K562 (cell line): ENCODE results near the gene TBC1D16. TPM values are rescaled to one million over a fixed set of nuclear protein-coding genes. Genes with fewer than 3 reads are reported as not detected.

Experiments
- ATAC-seq: fragments of 200-7000 bp; cut with Tn5 transposase; 3 replicates; pipeline ENCODE4 v1.9.1; 2020; ENCODE audit warnings: moderate library complexity
- BruUV-seq: library from RNA; stranded (reverse); fragments of 400-500 nt; replicated peaks from 2 replicates; lab custom pipeline; 2021; lab: Mats Ljungman, UMichigan
- CTCF ChIA-PET: fragments of 300-600 bp; formaldehyde crosslinking; extraction: SDS; loops from one replicate; lab custom pipeline; 2021; ENCODE audit warnings: low intra/inter-chr PET ratio; lab: Yijun Ruan, JAX
- POLR2A ChIA-PET: fragments of 300-600, 350-650 bp; sonication (Branson Sonifier 250); formaldehyde crosslinking; extraction: SDS; loops from one replicate; lab custom pipeline; 2021; ENCODE audit warnings: antibody characterized with exemption, inconsistent platforms; lab: Yijun Ruan, JAX
- DNase-seq, 4 experiments: peaks; one replicate each; pipeline versions ENCODE4 v3.0.0 to v3.0.0-alpha.2; 2011 to 2018; ENCODE audit warnings: low spot score in 3 of 4, mixed read lengths in 3 of 4; ENCODE audit errors: extremely low read depth in 1 of 4
- FAIRE-seq: peaks from 2 replicates; lab custom pipeline; 2011; peaks lifted over from hg19 to GRCh38; lab: Jason Lieb, UNC
- H2AFZ ChIP-seq: 2 replicates; pipeline ENCODE4 v1.6.0; 2011; ENCODE audit warnings: low read depth, low read length, control low read depth, inconsistent platforms
- H3K27ac ChIP-seq: fragments of 200-600 bp; 3 replicates; pipeline ENCODE4 v1.8.0; 2011; ENCODE audit warnings: low read depth, mild to moderate bottlenecking, control low read depth, inconsistent platforms, low read length, moderate library complexity, mixed read lengths; ENCODE audit errors: extremely low read depth
- H3K27me3 ChIP-seq, 2 experiments: fragments of 300-600 bp in 1 of 2; 2 replicates in 1 of 2; 3 replicates in 1 of 2; pipeline versions ENCODE4 v1.6.0 to v1.8.0; 2011; ENCODE audit warnings: inconsistent platforms in 2 of 2, low read length in 2 of 2, mild to moderate bottlenecking in 1 of 2, mixed read lengths in 1 of 2, moderate library complexity in 1 of 2; ENCODE audit not compliant: control insufficient read depth in 2 of 2, insufficient read depth in 2 of 2
- H3K36me3 ChIP-seq: fragments of 300-600 bp; 3 replicates; pipeline ENCODE4 v1.8.0; 2011; ENCODE audit warnings: mild to moderate bottlenecking, low read length, inconsistent platforms; ENCODE audit not compliant: control insufficient read depth, insufficient read depth
- H3K4me1 ChIP-seq, 2 experiments: fragments of 200-600 bp in 1 of 2; replicated peaks in 1 of 2; 2 replicates in 1 of 2; 3 replicates in 1 of 2; pipeline versions ENCODE4 v1.5.1 to v1.8.0; 2011; ENCODE audit warnings: inconsistent platforms in 2 of 2, low read length in 2 of 2, mild to moderate bottlenecking in 1 of 2, mixed read lengths in 1 of 2, moderate library complexity in 1 of 2; ENCODE audit not compliant: control insufficient read depth in 2 of 2, insufficient read depth in 2 of 2
- H3K4me2 ChIP-seq: 2 replicates; pipeline ENCODE4 v1.6.1; 2011; ENCODE audit warnings: low read length, control low read depth, inconsistent platforms, mixed read lengths; ENCODE audit not compliant: insufficient read depth
- H3K4me3 ChIP-seq: fragments of 200-600 bp; sonication (generic), shearing (Covaris generic); 2 replicates; pipeline ENCODE4 v1.5.1; 2016; ENCODE audit warnings: control low read depth, inconsistent platforms
- H3K79me2 ChIP-seq: fragments of 200-600 bp; 3 replicates; pipeline ENCODE4 v1.8.0; 2011; ENCODE audit warnings: low read length, inconsistent platforms; ENCODE audit not compliant: control insufficient read depth, insufficient read depth
- H3K9ac ChIP-seq, 2 experiments: 2 replicates each; pipeline versions ENCODE4 v1.6.0 to v1.6.1; 2011; ENCODE audit warnings: low read depth in 2 of 2, low read length in 2 of 2, control low read depth in 1 of 2, inconsistent platforms in 1 of 2, mild to moderate bottlenecking in 1 of 2, mixed read lengths in 1 of 2; ENCODE audit not compliant: insufficient read depth in 1 of 2
- H3K9me1 ChIP-seq: one replicate; pipeline ENCODE4 v1.6.0; 2011; ENCODE audit warnings: inconsistent platforms, mild to moderate bottlenecking, low read length, moderate library complexity; ENCODE audit not compliant: control insufficient read depth, insufficient read depth
- H3K9me3 ChIP-seq: replicated peaks from 2 replicates; pipeline ENCODE4 v1.5.1; 2011; ENCODE audit warnings: low read depth, low read length, inconsistent platforms; ENCODE audit not compliant: control insufficient read depth, insufficient read depth
- H4K20me1 ChIP-seq: replicated peaks from 2 replicates; pipeline ENCODE4 v1.6.1; 2011; ENCODE audit warnings: low read length, inconsistent platforms, mixed read lengths; ENCODE audit not compliant: control insufficient read depth, insufficient read depth
- CBFA2T2 ChIP-seq: fragments of 450-650 bp; conservative IDR thresholded peaks from 2 replicates; pipeline ENCODE4 v1.6.1; 2017; ENCODE audit warnings: mild to moderate bottlenecking
- CBFA2T3 ChIP-seq: fragments of 450-650 bp; IDR thresholded peaks from 2 replicates; pipeline ENCODE4 v1.6.1; 2017
- GTF3C2 ChIP-seq: IDR thresholded peaks from 3 replicates; pipeline ENCODE4 v1.6.1; 2011; ENCODE audit warnings: borderline replicate concordance, mild to moderate bottlenecking, moderate library complexity; ENCODE audit not compliant: insufficient read length; ENCODE audit errors: extremely low read depth
- HNRNPLL ChIP-seq: fragments of 200-400 bp; formaldehyde crosslinking; IDR thresholded peaks from 2 replicates; pipeline ENCODE4 v1.6.1; 2017; ENCODE audit warnings: low read length, low read depth, mild to moderate bottlenecking; ENCODE audit not compliant: poor library complexity, severe bottlenecking
- KDM1A ChIP-seq, 2 experiments: fragments of 450-650 bp; IDR thresholded peaks; 2 replicates each; pipeline ENCODE4 v1.6.1; 2016; ENCODE audit warnings: mild to moderate bottlenecking in 2 of 2
- L3MBTL2 ChIP-seq: fragments of 450-650 bp; IDR thresholded peaks from 2 replicates; pipeline ENCODE4 v1.6.1; 2016; ENCODE audit warnings: mild to moderate bottlenecking, moderate library complexity
- MCM7 ChIP-seq, 2 experiments: fragments of 450-650 bp; IDR thresholded peaks; 2 replicates each; pipeline ENCODE4 v1.6.1; 2016 to 2018
- NFATC3 ChIP-seq: fragments of 450-650 bp; IDR thresholded peaks from 2 replicates; pipeline ENCODE4 v1.6.1; 2017; ENCODE audit warnings: mild to moderate bottlenecking
- TCF7 ChIP-seq: sonication (generic); IDR thresholded peaks from 2 replicates; pipeline ENCODE4 v1.6.1; 2016; ENCODE audit warnings: antibody characterized with exemption, borderline replicate concordance
- ZNF184 ChIP-seq: sonication (generic); formaldehyde crosslinking; IDR thresholded peaks from 2 replicates; pipeline ENCODE4 v1.5.0; 2020; ENCODE audit warnings: missing genetic modification reagents
- ZNF436 ChIP-seq: fragments of 250-450, 450-650 bp; sonication (Bioruptor Pico); formaldehyde crosslinking; IDR thresholded peaks from 2 replicates; pipeline ENCODE4 v1.7.0; 2020; ENCODE audit warnings: mild to moderate bottlenecking
- ZNF551 ChIP-seq: fragments of 250-450 bp; sonication (Bioruptor Pico); IDR thresholded peaks from 2 replicates; pipeline ENCODE4 v1.5.0; 2021; ENCODE audit warnings: mild to moderate bottlenecking, moderate library complexity
- ZNF75A ChIP-seq: fragments of 450-650 bp; formaldehyde crosslinking; IDR thresholded peaks from 2 replicates; pipeline ENCODE4 v1.4.0; 2020; ENCODE audit warnings: mild to moderate bottlenecking
- WGBS: fragments of 100-300 bp; shearing (Covaris generic); methylation state at CpG from one replicate; pipeline ENCODE4 v1.1.6; 2016; ENCODE audit warnings: low coverage, mixed read lengths; ENCODE audit not compliant: insufficient coverage; ENCODE audit errors: missing lambda C conversion rate; 5-methylcytosine and 5-hydroxymethylcytosine counted together
- in situ Hi-C: fragments of 300-500 bp; cut with MboI; formaldehyde crosslinking; loops from 4 replicates; pipeline ENCODE4 v1.15.0; 2018; ENCODE audit warnings: inconsistent platforms, mixed read lengths
- intact Hi-C: fragments of 100-400 bp; cut with micrococcal nuclease; formaldehyde crosslinking; loops from 2 replicates; pipeline ENCODE4 v1.14.2; 2022
- polyA plus RNA-seq, 8 experiments: library from polyadenylated mRNA; depleted of rRNA in 4 of 8; stranded (reverse) in 5 of 8; unstranded in 3 of 8; fragments of >200 nt; fragmentation: Nextera tagmentation in 2 of 8; fragmentation: Illumina TruSeq in 1 of 8; extraction: Ambion mirVana in 2 of 8; extraction: Trizol in 1 of 8; gene quantifications; 2 replicates each; pipeline versions ENCODE4 v1.2.1 to v1.2.3, GENCODE V29; 2011 to 2014; ENCODE audit warnings: inconsistent platforms in 1 of 8, missing spikeins in 1 of 8
- total RNA-seq, 7 experiments: library from RNA; depleted of rRNA in 6 of 7; stranded (reverse); fragments of >200 nt in 6 of 7; fragmentation: Illumina TruSeq in 2 of 7; extraction: Trizol in 2 of 7; gene quantifications; 2 replicates each; pipeline versions ENCODE4 v1.2.1 to v1.2.3, GENCODE V29; 2011 to 2021; ENCODE audit warnings: low replicate concordance in 1 of 7

TBC1D16 gene
- total and polyA plus RNA-seq, 9 of the 15 experiments (the other 6 are each of a cell fraction or from before 2014, with no cell fraction given): 0.01 to 0.20 (median 0.03) TPM; not detected in 1

- Histone ChIP-seq H3K36me3 (no peaks in the 10 kb centered on the region), H3K4me3 (no peak overlapping the region)
- POLR2A ChIA-PET: interaction anchor here (1.2 kb wide), 1 partner anchor 8 kb away, joined by 3 read pairs; no protein-coding TSS in a partner anchor
Measured at GRCh38 chr17:80006339-80006720, 29.3 kb downstream of the TBC1D16 start.

GRCh38 chr17:80005360-80006338, 30.0 kb downstream of the TBC1D16 start:
- no peaks in the 10 kb centered on the region for H3K36me3 ChIP-seq
- BruUV-seq: no TSS peak
- no peak overlapping the region for H3K9ac ChIP-seq
- H3K4me3 ChIP-seq: no peak overlapping the region
- ChIA-PET CTCF (interaction anchor here (0.9 to 1.2 kb wide), 2 partner anchors 24 to 191 kb away, joined by 3 to 4 read pairs; no protein-coding TSS in a partner anchor), POLR2A (interaction anchor here (1.2 kb wide), 1 partner anchor 12 kb away, joined by 6 read pairs; no protein-coding TSS in a partner anchor)
- no peak overlapping the region for H3K27ac ChIP-seq
- peak; percentile 57 to 86 (median 86) for DNase-seq
- WGBS: 16% methylated on average over 29 of the region's 37 CpGs
- H3K27me3 ChIP-seq: peaks cover 41 to 81% of the 10 kb centered on the region in 2 experiments
- ATAC-seq: peak; percentile 77
- intact Hi-C loops (loop anchor here (5.0 kb wide), 1 partner anchor 122 kb away; no protein-coding TSS in a partner anchor), in situ Hi-C loops (no loop called here)
- no peaks in the 10 kb centered on the region for H3K79me2 ChIP-seq
- peaks cover 14% of the 10 kb centered on the region for H4K20me1 ChIP-seq
- H3K9me1 ChIP-seq: no peaks in the 10 kb centered on the region
- peak; percentile 78 for FAIRE-seq
- peaks cover 0 to 45% of the 10 kb centered on the region in 2 experiments; a peak in 2 of 5 replicates for H3K4me1 ChIP-seq
- H3K9me3 ChIP-seq: no peaks in the 10 kb centered on the region
- H3K4me2 ChIP-seq: no peak overlapping the region
- H2AFZ ChIP-seq: no peak overlapping the region
- TF ChIP-seq ZNF551 (CRISPR knock-in tag): no peak
- no peak for TF ChIP-seq GTF3C2
- TF ChIP-seq ZNF436 (CRISPR knock-in tag): no peak
- TF ChIP-seq TCF7: no peak
- no peak for TF ChIP-seq L3MBTL2
- no peak for TF ChIP-seq ZNF75A (CRISPR knock-in tag)
- TF ChIP-seq CBFA2T2: no peak

More at GRCh38 chr17:80006339-80006720, 29.3 kb downstream of the TBC1D16 start:
- Histone ChIP-seq H3K4me2 (no peak overlapping the region), H4K20me1 (peaks cover 14% of the 10 kb centered on the region), H3K9ac (no peak overlapping the region), H3K79me2 (no peaks in the 10 kb centered on the region), H3K4me1 (peaks cover 0 to 45% of the 10 kb centered on the region in 2 experiments; a peak in 2 of 5 replicates), H3K27ac (no peak overlapping the region), H3K9me1 (no peaks in the 10 kb centered on the region)
- no peak for FAIRE-seq
- in situ Hi-C loops (no loop called here), intact Hi-C loops (loop anchor here (5.0 kb wide), 1 partner anchor 121 kb away; no protein-coding TSS in a partner anchor)
- BruUV-seq: no TSS peak
- no peak for ATAC-seq
- no peak for DNase-seq
- WGBS: 4% methylated on average over 8 of the region's 8 CpGs
- TF ChIP-seq MCM7 (IDR thresholded peaks at IDR 0.05): no peak
- TF ChIP-seq CBFA2T3: peak; percentile 45
- no peak for TF ChIP-seq ZNF184
- no peak for TF ChIP-seq KDM1A (IDR thresholded peaks at IDR 0.05)
- no peak for TF ChIP-seq HNRNPLL
- no peak for TF ChIP-seq NFATC3
- TF ChIP-seq, all 486 proteins: peak for 1
- CTCF ChIA-PET: no interaction called here
- H3K27me3 ChIP-seq: peaks cover 38 to 82% of the 10 kb centered on the region in 2 experiments
- no peak overlapping the region for H2AFZ ChIP-seq
- no peaks in the 10 kb centered on the region for H3K9me3 ChIP-seq
